CD14-positive monocyte (primary cell): ENCODE measurements around the gene DSC2. TPM values are rescaled to one million over a fixed set of nuclear protein-coding genes. Genes with fewer than 3 reads are reported as not detected.

Source experiments
- DNase-seq, 3 donors: peaks; one replicate each; pipeline ENCODE4 v3.0.0-alpha.2; 2011 to 2022
- H2AFZ ChIP-seq: 2 replicates; pipeline ENCODE4 v1.6.0; 2012; ENCODE audit warnings: mild to moderate bottlenecking, low read depth, low read length, inconsistent platforms; ENCODE audit not compliant: insufficient read depth, poor library complexity, severe bottlenecking
- H3K27ac ChIP-seq, 2 donors: 1 replicate in 1 of 2; 2 replicates in 1 of 2; pipeline ENCODE4 v1.5.1; 2012 to 2013; ENCODE audit warnings: low read length in 2 of 2, control low read depth in 1 of 2, inconsistent platforms in 1 of 2, low read depth in 1 of 2, mild to moderate bottlenecking in 1 of 2
- H3K27me3 ChIP-seq, 2 donors: one replicate each; pipeline versions ENCODE4 v1.6.0 to v1.6.1; 2011 to 2013; ENCODE audit warnings: low read length in 2 of 2; ENCODE audit not compliant: control insufficient read depth in 2 of 2, insufficient read depth in 2 of 2
- H3K36me3 ChIP-seq, 2 donors: replicated peaks in 1 of 2; 1 replicate in 1 of 2; 2 replicates in 1 of 2; pipeline versions ENCODE4 v1.5.1 to v1.6.1; 2012 to 2013; ENCODE audit warnings: low read length in 2 of 2, control low read depth in 1 of 2, inconsistent platforms in 1 of 2, mild to moderate bottlenecking in 1 of 2; ENCODE audit not compliant: insufficient read depth in 2 of 2, control insufficient read depth in 1 of 2
- H3K4me1 ChIP-seq, 2 donors: 1 replicate in 1 of 2; 2 replicates in 1 of 2; pipeline versions ENCODE4 v1.5.1 to v1.6.1; 2012 to 2013; ENCODE audit warnings: low read length in 2 of 2, control low read depth in 1 of 2, inconsistent platforms in 1 of 2, mild to moderate bottlenecking in 1 of 2, moderate library complexity in 1 of 2; ENCODE audit not compliant: insufficient read depth in 2 of 2, control insufficient read depth in 1 of 2
- H3K4me2 ChIP-seq: replicated peaks from 2 replicates; pipeline ENCODE3; 2012; ENCODE audit warnings: low read length, moderate library complexity, mild to moderate bottlenecking; ENCODE audit not compliant: poor library complexity, severe bottlenecking; ENCODE audit errors: extremely low read depth
- H3K4me3 ChIP-seq, 3 experiments: fragments of 200-600 bp in 1 of 3; sonication (generic) in 1 of 3; replicated peaks in 1 of 3; 1 replicate in 2 of 3; 2 replicates in 1 of 3; pipeline ENCODE4 v1.5.1; 2011 to 2013; ENCODE audit warnings: low read length in 3 of 3, mild to moderate bottlenecking in 3 of 3, control low read depth in 2 of 3, low read depth in 2 of 3, inconsistent platforms in 1 of 3, moderate library complexity in 1 of 3
- H3K79me2 ChIP-seq: 2 replicates; pipeline ENCODE4 v1.6.0; 2012; ENCODE audit warnings: mild to moderate bottlenecking, control low read depth, inconsistent platforms, low read length, moderate library complexity; ENCODE audit not compliant: insufficient read depth
- H3K9ac ChIP-seq: 2 replicates; pipeline ENCODE4 v1.6.0; 2017; ENCODE audit warnings: low read length, mild to moderate bottlenecking; ENCODE audit not compliant: insufficient read depth, poor library complexity, severe bottlenecking
- H3K9me3 ChIP-seq, 2 donors: replicated peaks in 1 of 2; 1 replicate in 1 of 2; 2 replicates in 1 of 2; pipeline versions ENCODE4 v1.5.1 to v1.6.1; 2012 to 2013; ENCODE audit warnings: low read length in 2 of 2, control low read depth in 1 of 2; ENCODE audit not compliant: control insufficient read depth in 1 of 2, insufficient read depth in 1 of 2
- H4K20me1 ChIP-seq: 2 replicates; pipeline ENCODE4 v1.6.0; 2012; ENCODE audit warnings: mild to moderate bottlenecking, low read length, control low read depth, moderate library complexity; ENCODE audit not compliant: insufficient read depth
- H3K27ac Mint-ChIP-seq, 7 donors: one replicate each; pipeline ENCODE4 v1.8.0; 2020; ENCODE audit warnings: mild to moderate bottlenecking in 7 of 7, mixed read lengths in 7 of 7, moderate library complexity in 6 of 7, inconsistent platforms in 2 of 7
- H3K27me3 Mint-ChIP-seq, 3 donors: one replicate each; pipeline ENCODE4 v1.8.0; 2021 to 2022; ENCODE audit warnings: low read depth in 3 of 3, mild to moderate bottlenecking in 3 of 3, mixed read lengths in 3 of 3, moderate library complexity in 3 of 3, inconsistent platforms in 1 of 3
- H3K36me3 Mint-ChIP-seq, 2 donors: one replicate each; pipeline ENCODE4 v1.8.0; 2020; ENCODE audit warnings: mixed read lengths in 2 of 2, inconsistent platforms in 1 of 2, mild to moderate bottlenecking in 1 of 2
- H3K4me1 Mint-ChIP-seq: one replicate; pipeline ENCODE4 v1.8.0; 2020; ENCODE audit warnings: mild to moderate bottlenecking, mixed read lengths
- H3K4me3 Mint-ChIP-seq, 2 donors: one replicate each; pipeline ENCODE4 v1.8.0; 2020; ENCODE audit warnings: mild to moderate bottlenecking in 2 of 2, mixed read lengths in 2 of 2, moderate library complexity in 1 of 2
- H3K9me3 Mint-ChIP-seq, 7 donors: one replicate each; pipeline ENCODE4 v1.8.0; 2020 to 2022; ENCODE audit warnings: mixed read lengths in 7 of 7, mild to moderate bottlenecking in 6 of 7, moderate library complexity in 6 of 7, inconsistent platforms in 2 of 7
- CTCF ChIP-seq: fragments of 200-600 bp; IDR thresholded peaks from one replicate; pipeline ENCODE4 v1.8.0; 2022; ENCODE audit warnings: antibody characterized with exemption, mild to moderate bottlenecking
- WGBS: methylation state at CpG from one replicate; pipeline ENCODE4 v1.1.5; 2013; ENCODE audit warnings: missing lambda C conversion rate; ENCODE audit not compliant: insufficient coverage; 5-methylcytosine and 5-hydroxymethylcytosine counted together
- intact Hi-C, 2 donors: fragments of 100-400 bp; cut with micrococcal nuclease; formaldehyde crosslinking; loops; one replicate each; pipeline versions ENCODE4 v1.15.0 to v1.15.1; 2023
- polyA plus RNA-seq, 3 donors: library from polyadenylated mRNA; depleted of rRNA in 1 of 3; unstranded in 2 of 3; stranded (reverse) in 1 of 3; fragments of 300-500 nt in 2 of 3; fragments of >200 nt in 1 of 3; fragmentation: Illumina TruSeq in 2 of 3; gene quantifications; 1 replicate in 2 of 3; 2 replicates in 1 of 3; pipeline ENCODE4 v1.2.3, GENCODE V29; 2012 to 2021

Gene DSC2
- polyA plus RNA-seq, 3 donors: 3.2 to 11.3 (median 3.3) TPM

GRCh38 chr18:31057051-31057450, 45.2 kb downstream of the DSC2 start:
- Histone ChIP-seq H3K4me2 (no peak overlapping the region), H3K9me3 (no peaks in the 10 kb centered on the region)
- H3K36me3 Mint-ChIP-seq: no peaks in the 10 kb centered on the region

GRCh38 chr18:31056296-31056695, 45.9 kb downstream of the DSC2 start:
- WGBS: no CpG with 5 or more reads among the region's 2 CpGs
- H3K27me3 ChIP-seq: no peaks in the 10 kb centered on the region
- no peaks in the 10 kb centered on the region for H3K9me3 ChIP-seq
- intact Hi-C loops: no loop called here
- peaks cover 0 to 9% (median 5%) of the 10 kb centered on the region in 3 donors for H3K27me3 Mint-ChIP-seq
- no peaks in the 10 kb centered on the region for H3K36me3 ChIP-seq
- no peak overlapping the region for H3K27ac Mint-ChIP-seq
- no peak overlapping the region for H3K4me3 Mint-ChIP-seq
- no peak overlapping the region for H3K27ac ChIP-seq
- peaks cover 1 to 8% (median 3%) of the 10 kb centered on the region in 7 donors for H3K9me3 Mint-ChIP-seq
- H3K4me2 ChIP-seq: no peak overlapping the region
- H2AFZ ChIP-seq: no peak overlapping the region
- no peaks in the 10 kb centered on the region for H4K20me1 ChIP-seq
- no peak overlapping the region for H3K4me3 ChIP-seq
- no peak for DNase-seq
- H3K4me1 ChIP-seq: no peaks in the 10 kb centered on the region
- H3K4me1 Mint-ChIP-seq: no peaks in the 10 kb centered on the region
- TF ChIP-seq CTCF: no peak
- H3K9ac ChIP-seq: no peak overlapping the region
- H3K36me3 Mint-ChIP-seq: no peaks in the 10 kb centered on the region
- no peaks in the 10 kb centered on the region for H3K79me2 ChIP-seq

More at GRCh38 chr18:31057051-31057450, 45.2 kb downstream of the DSC2 start:
- Histone ChIP-seq H3K4me3 (no peak overlapping the region), H3K9ac (no peak overlapping the region), H3K4me1 (no peaks in the 10 kb centered on the region), H3K27me3 (no peaks in the 10 kb centered on the region), H4K20me1 (no peaks in the 10 kb centered on the region), H3K79me2 (no peaks in the 10 kb centered on the region), H2AFZ (no peak overlapping the region), H3K27ac (no peak overlapping the region), H3K36me3 (no peaks in the 10 kb centered on the region)
- Mint-ChIP-seq H3K27me3 (peaks cover 0 to 11% (median 5%) of the 10 kb centered on the region in 3 donors), H3K27ac (no peak overlapping the region), H3K4me3 (no peak overlapping the region), H3K9me3 (peaks cover 1 to 8% (median 3%) of the 10 kb centered on the region in 7 donors), H3K4me1 (no peaks in the 10 kb centered on the region)
- no peak for TF ChIP-seq CTCF
- no CpG with 5 or more reads among the region's 5 CpGs for WGBS
- intact Hi-C loops: no loop called here
- DNase-seq: no peak
